HG03095 (cell line): ENCODE measurements around the gene RSPH1.
A peak's percentile ranks its signal among the peaks of the same experiment; 100 is the strongest.

Source experiments
- ATAC-seq: cut with Tn5 transposase; IDR thresholded peaks from one replicate; pipeline ENCODE4 v1.9.1; 2021; ENCODE audit warnings: moderate library complexity; ENCODE audit not compliant: unreplicated experiment

The RSPH1 gene

DNA sequence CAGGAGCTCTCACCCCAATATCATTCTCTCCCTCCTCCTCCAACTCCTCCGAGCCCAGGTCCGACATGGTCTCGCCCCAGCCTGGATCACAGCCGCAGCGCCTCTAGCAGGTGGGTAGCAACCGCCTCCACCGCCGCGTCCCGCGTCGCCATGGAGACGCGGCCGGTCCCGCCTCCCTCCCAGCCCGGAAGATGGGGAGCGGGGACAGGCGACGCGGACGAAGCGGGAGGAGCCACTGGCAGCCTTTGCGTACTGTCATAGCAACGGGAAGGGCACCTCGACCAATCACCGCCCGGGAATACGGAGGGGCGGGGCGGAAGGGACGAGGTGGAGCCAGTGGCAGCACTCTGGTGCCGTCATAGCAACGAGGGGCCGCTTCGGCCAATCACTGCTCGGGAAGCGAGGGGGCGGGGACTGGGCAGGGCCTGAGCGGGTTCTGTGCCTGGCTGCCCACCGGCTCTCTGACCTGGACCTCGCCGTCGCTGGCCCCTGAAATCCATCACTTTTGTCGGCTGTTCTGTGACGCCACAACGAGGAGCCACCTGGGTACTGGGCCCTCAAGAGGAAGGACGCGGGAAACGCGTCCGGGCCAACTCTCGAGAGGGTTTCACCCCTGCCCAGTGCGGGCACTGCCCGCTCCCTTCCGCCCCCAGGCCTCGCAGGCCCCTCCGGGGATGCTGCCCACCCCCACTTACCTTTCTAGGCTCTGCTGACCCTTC is at the start of gene RSPH1:
RSPH1 (minus strand) TSS at position 105 of the 719 bp plus-strand sequence; CDS start at position 67, 38 bp downstream.
- ATAC-seq = peak; percentile 95

DNA sequence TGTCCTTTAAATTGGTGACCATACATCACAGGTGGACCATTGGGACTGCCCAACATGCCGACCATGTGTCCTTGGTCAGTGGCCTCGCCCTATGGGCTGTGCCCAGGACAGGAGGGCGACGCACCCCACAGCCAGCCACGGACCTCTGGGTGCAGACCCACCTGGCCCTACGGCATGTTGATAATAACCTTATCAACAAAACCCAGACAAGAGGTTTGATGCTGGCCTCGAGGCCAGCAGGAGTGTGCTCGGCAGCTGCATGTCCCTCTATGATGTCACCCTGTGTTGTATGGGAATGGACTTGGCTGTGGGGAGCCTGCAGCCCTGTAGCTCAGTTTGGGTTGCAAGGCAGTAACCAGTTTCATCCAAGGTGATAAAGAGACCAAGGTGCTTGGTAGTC is 49.7 kb upstream of the RSPH1 start:
- ATAC-seq = no peak

DNA sequence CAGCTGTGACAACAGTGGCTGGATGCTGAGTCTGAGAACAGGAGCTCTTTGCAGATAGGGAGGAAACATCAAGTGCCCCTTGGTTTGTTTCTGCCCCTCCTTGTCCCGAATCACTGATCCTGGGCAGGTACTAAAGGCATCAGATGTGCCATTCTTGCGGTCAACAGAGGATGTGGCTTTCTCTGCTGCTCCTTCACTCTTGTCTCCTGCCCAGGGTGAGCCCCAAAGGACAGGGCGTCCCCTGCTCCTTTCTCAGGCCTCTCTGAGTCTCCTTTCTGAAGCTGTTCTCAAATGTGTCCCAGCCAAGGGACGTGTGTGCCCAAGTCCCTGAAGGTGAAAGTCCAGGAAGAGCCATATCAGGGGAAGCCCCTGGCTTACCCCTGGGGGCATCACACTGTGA is 49.3 kb upstream of the RSPH1 start:
- no peak for ATAC-seq

DNA sequence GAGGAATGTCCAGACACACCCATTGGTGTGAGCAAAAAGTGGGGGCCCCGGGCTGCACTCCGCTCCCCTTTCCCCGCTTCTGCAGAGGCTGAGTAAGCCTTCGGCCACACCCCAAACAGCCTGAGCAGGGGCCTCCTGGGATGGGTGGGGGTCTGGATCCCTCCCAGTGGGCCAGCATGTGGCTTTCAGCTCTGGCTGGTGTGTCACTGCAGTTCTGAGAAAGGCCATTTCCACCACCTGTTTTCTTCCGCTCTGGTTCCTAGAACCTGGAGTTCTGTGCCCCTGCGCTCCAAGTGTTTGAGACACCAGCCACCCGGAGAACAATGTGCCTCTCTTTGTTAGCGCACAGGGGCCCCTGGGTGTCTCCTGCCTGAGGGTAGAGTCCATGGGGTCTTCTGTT is 48.5 kb upstream of the RSPH1 start:
- ATAC-seq = no peak

DNA sequence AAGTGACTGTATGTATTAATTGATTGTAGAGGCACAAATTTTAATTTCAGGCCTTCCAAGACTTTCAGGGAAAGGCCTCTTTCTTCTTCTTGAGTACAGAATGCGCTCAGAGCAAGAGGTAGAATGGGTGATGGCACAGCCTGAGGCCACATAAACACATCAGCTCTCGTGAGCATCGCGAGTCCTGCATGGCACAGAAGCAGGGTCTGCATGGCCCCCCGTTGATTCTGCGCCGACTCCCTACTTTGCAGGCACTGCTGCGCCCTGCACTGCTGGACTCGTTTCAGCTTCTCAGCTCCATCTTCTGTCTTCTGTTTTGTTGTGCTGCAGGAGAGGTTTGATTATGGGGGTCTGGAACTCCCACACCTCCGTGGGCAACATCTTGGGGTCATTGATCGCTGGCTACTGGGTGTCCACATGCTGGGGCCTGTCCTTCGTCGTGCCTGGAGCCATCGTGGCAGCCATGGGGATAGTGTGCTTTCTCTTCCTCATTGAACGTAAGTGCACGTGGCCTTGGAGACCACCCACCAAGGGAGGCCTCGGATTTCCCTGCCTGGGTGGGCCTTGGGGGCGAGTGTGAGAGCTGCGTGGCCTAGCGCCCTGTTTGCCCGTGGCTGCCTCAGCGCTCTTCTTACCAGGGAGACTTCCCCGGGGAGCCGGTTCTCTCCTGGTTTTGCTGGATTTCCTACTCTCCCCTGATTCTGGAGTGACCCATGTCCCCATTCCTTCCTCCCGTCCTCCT is 47.3 kb upstream of the RSPH1 start:
- no peak for ATAC-seq

DNA sequence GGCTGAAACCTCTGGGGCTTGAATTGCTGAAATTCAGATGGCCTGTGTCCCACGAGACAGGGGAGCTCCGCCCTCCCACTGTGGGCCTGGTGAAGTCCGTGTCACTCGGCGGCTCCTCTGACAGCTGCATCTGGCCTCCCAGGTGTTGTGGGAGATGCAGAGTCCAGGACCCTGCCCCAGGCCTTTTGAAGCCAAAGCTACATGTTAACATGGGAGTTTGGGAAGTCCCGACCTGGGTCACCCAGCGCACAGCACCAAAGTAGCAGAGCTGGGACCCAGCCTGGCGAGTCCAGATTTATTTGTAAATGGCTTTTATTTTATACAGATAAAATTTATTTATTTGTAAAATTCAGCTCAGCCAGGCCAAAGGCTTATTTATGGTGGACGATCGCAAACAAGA is 46.6 kb upstream of the RSPH1 start:
- ATAC-seq = no peak

DNA sequence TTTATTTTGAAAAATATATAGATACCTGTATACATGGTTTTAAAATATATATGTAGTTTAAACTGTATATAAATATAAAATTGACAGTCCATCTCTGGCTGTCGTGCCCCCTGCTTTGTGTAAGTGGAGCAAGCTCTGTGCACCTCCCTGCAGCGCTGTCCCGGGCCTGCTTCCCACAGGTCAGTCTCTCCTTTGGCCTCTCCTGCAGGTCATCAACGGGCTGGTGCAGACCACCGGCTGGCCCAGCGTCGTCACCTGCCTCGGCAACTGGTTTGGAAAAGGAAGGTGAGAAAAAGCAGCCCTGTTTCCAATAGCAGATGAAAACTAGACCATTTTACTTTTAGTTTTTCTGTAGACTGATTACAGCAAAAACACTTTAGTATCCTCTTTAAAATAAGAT is 46.2 kb upstream of the RSPH1 start:
- no peak for ATAC-seq

DNA sequence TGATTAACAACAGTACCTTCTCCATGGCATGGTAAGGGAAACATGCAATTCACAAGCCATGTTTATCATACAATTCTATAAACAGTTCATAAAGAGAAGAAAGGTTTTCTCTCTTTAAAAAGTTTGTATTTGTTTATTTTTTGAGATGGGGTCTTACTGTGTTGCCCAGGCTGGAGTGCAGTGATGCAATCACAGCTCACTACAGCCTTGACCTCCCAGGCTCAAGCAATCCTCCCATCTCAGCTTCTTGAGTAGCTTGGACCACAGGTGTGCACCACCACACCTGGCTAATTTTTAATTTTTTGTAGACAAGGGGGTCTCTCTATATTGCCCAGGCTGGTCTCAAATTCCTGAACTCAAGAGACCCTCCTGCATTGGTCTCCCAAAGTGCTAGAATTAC is 45.6 kb upstream of the RSPH1 start:
- ATAC-seq = no peak

DNA sequence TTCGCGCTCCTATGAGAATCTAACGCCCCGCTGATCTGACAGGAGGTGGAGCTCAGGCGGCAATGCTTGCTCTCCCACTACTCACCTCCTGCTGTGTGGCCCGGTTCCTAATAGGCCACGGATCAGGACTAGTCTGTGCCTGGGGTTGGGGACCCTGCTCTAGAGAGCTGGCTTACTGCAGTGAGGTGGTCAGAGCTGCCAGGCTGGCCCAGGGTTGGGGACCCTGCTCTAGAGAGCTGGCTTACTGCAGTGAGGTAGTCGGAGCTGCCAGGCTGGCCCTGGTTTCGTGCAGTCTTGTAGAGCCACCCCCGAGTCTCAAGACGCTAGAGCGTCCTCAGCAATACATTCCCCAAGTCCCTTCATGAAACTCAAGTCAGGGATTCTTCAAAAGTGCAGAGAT is 45.1 kb upstream of the RSPH1 start:
- ATAC-seq = no peak

DNA sequence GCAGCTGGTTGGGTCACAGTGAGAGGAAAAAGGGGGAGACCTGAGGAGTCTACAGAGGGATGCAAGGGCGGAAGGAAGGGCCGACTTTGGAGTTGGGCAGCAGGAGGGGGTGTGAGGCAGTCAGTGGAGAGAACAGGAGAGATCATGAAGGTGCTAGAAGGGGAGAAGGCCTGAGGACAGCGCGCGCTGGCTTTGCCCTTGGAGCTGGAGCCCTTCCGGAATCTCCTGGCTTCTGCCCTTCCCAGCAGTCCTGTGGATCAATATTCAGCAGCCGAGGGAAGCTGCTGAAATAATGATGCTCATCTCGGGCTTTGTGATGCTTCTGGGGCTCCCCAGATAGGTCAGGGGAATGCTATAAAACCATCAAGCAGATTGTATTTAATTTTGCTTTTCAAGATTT is 44.4 kb upstream of the RSPH1 start:
- ATAC-seq = no peak

DNA sequence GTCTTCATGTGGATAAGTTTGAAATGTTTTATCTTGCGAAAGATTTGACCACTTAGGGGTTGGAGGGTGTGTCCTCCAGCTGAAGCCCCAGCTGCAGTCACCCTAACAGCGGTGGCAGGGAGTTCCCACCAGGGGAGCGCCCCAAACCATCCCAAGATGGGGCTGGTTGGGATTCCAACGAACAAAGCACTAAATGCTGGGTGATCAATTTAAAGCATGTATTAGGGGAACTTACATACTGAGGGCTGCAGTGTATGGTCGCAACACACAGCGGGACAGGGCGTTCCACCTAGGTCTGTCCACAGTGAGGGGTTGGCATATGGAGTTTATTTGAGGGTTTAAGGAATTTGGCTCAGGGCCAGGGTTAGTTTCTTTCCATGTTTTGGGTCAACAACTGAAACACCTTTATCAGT is 43.9 kb upstream of the RSPH1 start:
- ATAC-seq = no peak

DNA sequence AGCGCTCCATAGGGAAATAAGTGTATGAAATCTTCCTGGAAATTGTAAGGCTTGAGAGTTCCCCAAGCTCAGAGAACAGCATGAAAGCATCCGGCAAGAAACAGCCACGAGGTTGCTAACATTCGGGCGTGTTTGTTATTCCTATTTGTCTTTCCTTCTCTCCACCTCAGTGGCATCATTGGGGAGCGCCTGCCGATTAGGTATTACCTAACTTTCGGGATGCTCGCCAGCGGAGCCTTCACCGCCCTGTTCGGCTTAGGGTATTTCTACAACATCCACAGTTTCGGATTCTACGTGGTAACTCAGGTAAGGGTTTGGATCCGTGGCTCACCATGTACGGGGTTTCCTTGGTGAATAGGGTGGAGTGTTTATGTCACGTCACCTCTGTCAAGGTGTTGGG is 43.3 kb upstream of the RSPH1 start:
- ATAC-seq = no peak

DNA sequence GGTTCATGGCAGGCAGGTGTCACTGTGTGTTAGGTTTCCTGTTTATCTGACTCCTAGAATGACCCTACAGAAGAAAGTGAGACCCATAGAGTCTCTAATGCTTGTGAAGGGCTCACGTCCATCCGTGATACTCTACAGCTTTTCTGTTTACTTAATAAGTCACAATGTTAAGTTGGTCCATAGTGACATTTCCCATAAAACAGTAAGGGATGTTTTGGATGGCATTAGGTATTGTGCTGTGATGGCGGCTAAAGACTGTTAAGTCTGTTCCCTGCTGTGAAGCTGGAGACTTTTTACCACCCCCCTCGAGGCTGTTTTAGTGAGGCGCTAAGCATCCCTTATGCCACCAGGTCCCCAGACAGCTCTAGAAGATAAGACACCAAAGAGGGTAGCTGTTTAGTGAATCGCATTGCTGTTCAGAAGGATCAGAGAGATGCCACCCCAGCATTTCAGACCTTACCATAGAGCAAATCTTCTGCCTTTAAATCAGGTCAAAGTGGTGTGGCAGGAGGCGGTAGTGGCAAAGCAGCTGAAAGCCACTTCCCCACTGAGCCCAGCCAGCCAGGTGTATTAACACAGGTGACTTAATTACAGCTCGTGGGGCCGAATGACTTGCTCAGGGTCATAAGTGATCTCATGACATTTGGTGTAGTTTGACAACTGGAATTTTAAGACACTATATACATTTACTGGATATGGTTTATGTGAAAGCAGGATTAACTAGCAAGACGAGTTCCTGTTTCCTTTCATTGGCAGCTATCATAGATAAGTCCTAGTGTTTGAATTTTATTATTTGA is 42.7 kb upstream of the RSPH1 start:
- no peak for ATAC-seq

DNA sequence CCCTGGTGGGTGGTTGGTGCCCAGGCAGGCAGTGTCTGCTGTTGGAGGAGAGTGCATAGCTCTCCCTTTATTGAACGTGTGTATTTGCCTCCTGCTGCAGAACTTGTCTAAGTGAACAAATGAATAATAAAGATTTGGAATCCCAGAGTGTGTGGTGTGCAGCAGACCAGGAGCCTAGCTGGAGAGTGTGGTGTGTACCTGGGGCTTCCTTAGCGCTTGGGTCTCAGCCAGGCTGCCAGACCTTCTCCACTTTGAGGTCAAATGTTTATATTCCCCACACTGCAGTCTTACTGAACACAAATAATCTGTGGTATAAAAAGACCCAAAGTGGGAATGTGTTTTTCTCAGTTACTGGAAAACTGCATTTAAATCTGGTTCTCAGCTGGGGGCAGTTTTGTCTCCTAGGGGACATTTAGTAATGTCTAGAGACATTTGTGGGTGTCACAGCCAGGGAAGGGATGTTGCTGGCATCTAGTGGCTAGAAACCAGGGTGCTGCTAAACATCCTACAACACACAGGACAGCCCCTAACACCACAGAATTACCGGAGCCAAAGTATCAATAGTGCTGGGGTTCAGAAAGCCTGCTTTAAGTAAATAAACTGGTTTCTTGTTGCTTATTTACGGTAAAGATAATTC is 41.2 kb upstream of the RSPH1 start:
- ATAC-seq = no peak

DNA sequence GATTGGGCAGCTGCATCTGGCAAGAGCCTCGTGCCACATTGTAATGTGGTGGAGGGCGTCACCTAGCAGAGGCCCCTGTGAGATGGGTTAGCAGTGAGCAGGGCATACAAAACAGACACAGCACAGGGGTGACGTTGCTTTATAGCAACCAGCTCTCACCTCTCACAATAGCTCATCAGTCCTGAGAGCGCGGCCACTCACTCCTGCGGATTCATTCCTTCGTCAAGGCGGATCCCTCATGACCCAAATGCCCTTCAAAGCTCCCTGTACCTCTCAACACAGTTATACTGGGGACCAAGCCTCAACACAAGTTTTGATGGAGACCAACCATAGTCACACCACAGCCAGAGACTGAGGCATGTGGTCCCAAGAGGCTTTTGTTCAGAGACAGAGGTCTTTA is 40.6 kb upstream of the RSPH1 start:
- ATAC-seq = no peak

DNA sequence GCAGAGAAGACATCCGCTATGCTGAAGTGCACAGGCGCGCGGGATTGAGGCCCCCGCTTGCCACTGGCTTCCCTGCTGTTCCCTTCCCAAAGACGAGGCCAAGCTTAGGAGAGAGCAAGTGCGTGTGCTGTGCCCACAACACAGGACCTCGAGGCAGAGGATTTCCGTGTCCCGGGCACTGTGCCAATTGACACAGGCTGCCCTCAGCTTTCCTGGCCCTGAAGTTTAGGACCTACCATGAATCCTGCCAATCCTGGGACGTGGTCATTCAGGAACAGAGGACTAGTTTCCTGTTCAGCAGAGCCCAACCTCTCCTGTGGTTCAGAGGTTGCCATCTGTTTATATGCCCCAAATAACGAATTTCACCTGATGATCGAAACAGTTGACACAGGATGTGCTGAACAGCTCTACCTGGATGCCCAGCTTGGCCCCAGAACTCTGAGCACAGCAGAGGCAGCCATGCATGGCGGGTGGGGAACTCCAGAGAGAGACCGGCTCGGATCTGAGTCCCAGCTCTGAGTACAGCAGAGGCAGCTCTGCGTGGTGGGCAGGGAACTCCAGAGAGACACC is 39.7 kb upstream of the RSPH1 start:
- peak; percentile 46 for ATAC-seq

DNA sequence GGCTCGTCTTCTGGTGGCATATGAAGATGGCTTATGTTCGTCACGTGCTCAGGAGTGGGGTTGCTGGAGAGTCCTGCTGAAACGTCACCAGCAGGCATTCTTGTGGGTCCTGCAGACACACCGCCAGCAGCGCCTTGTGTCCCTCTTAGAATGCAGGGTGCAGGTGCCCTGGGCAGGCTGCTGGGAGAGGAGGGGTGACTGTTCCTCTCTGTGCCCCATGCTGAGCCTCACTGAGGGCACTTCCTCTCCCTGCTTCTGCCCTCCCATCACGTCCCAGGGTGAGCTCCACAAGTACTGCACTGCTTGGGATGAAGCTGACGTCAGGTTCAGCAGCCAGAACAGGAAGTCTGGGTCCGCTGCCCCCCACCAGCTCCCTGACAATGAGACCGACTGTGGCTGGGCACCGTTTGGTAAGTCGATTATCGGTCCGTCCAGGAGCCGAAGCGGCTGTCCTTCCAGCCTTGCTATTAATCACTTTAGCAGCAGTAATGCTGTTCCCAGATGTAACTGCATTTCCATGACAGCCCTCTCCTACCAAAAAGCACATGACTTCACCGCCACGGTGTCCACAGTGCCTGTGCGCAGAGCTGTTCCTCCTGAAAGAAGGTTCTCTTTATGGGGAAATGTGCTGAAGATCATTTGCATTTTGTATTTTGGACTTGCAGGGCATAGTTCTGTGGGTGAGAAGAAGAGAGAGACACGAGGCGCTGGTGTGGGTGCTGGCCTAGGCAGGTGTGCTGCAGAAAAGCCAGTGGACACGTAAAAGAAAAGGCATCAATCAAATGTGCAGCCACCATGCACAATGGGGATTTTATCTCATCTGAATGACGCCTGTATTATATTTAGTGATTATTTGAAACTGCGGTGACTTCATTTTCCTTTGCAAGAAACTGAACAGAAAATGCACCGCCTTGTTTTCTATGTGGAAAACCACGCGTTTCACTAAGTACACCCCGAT is 38.7 kb upstream of the RSPH1 start:
- no peak for ATAC-seq

DNA sequence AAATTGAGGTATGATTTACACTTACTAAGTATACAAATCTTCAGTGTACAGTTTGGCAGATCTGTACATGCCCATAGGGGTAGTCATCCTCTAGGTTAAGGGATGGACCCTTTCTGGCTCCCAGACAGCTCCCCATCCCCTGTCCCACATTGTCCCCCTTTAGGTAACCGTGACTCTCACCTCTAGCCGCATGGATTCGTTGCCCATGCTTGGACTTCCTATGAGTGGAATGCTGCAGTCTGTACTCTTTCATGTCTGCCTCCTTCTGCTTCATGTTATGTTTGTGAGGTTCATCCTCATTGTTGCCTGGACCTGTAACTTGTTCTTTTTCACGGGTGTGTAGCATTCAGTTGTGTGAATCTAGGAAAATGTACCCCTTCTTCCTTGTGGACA is 37.9 kb upstream of the RSPH1 start:
- no peak for ATAC-seq

DNA sequence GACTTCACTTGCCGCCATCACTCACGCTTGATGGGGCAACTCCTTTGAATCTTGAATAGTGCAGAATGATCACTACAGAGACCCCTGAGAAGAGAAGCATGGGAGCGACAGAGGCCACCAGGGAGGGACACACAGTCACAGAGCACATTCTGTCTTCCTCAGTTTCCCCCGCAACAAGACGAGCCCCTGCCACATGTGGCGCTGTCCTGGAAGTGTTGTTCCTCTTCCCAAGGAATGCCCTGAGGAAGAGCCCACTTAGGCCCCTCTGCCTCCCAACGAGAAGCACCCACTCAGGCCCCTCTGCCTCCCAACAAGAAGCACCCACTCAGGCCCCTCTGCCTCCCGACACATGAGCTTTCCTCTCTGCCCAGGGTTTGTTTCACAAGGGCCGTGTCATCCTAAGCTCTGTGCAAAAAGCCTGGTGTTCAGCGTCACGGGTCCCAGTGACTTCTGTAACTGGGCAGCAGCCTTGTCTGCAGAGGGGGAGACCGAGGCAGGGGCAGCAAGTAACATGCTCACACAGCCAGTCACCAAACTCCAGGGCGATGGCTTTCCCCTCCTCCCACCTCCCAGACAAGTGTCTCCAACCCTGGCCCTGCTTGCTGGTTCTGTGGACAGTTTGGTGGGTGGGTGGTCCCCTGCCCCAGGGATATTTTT is 37.4 kb upstream of the RSPH1 start:
- no peak for ATAC-seq
